Large intestine (tissue), 3 donors: ENCODE data around the gene PSMB10. TPM values are rescaled to one million over a fixed set of nuclear protein-coding genes. Genes with fewer than 3 reads are reported as not detected.

ENCODE experiments used
- DNase-seq, 2 donors: peaks; one replicate each; pipeline versions ENCODE4 v3.0.0 to v3.0.0-alpha.2; 2013
- H3K27ac ChIP-seq: one replicate; pipeline ENCODE4 v1.5.1; 2013; ENCODE audit warnings: low read length
- H3K27me3 ChIP-seq: 2 replicates; pipeline ENCODE4 v1.6.1; 2013; ENCODE audit warnings: low read length; ENCODE audit not compliant: control insufficient read depth, insufficient read depth
- H3K36me3 ChIP-seq: 2 replicates; pipeline ENCODE4 v1.6.1; 2013; ENCODE audit warnings: low read length; ENCODE audit not compliant: control insufficient read depth, insufficient read depth
- H3K4me1 ChIP-seq: one replicate; pipeline ENCODE4 v1.6.1; 2013; ENCODE audit warnings: low read length; ENCODE audit not compliant: control insufficient read depth, insufficient read depth
- H3K4me3 ChIP-seq: one replicate; pipeline ENCODE4 v1.5.1; 2013; ENCODE audit warnings: low read length
- H3K9me3 ChIP-seq: one replicate; pipeline ENCODE4 v1.6.1; 2013; ENCODE audit warnings: mild to moderate bottlenecking, low read depth, low read length, moderate library complexity; ENCODE audit not compliant: control insufficient read depth
- WGBS: methylation state at CpG from one replicate; pipeline ENCODE4 v1.1.5; 2013; ENCODE audit warnings: low lambda C conversion rate; ENCODE audit not compliant: insufficient coverage; 5-methylcytosine and 5-hydroxymethylcytosine counted together
- polyA plus RNA-seq: library from polyadenylated mRNA; unstranded; fragments of 120-200 nt; gene quantifications from one replicate; pipeline ENCODE4 v1.2.1, GENCODE V29; 2013

PSMB10 gene
- polyA plus RNA-seq, 1 donor = 99.2 TPM

DNA sequence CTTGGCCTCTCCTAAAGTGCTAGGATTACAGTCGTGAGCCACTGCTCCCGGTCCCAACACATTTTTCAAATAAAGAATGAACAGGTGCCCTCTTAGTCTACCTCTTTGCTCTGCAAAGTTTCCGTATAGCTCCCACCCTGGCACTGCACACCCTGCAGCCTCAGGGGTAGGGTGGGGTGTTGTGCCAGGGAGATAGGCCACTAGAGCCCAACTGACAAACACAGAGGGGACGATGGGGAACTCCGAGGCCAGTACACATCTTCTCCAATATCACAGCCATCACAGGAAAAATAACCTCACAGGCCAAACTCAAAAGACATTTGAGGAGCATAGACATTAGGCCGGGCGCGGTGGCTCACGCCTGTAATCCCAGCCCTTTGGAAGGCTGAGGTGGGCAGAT lies 34.5 kb upstream of the PSMB10 start:
- H3K4me1 ChIP-seq = peaks cover 6% of the 10 kb centered on the region
- H3K27ac ChIP-seq = no peak overlapping the region
- peaks cover 2% of the 10 kb centered on the region for H3K36me3 ChIP-seq
- WGBS = 90% methylated on average over 2 of the region's 9 CpGs
- H3K4me3 ChIP-seq = no peak overlapping the region
- DNase-seq = no peak
- H3K9me3 ChIP-seq = no peaks in the 10 kb centered on the region
- peaks cover 3% of the 10 kb centered on the region for H3K27me3 ChIP-seq

DNA sequence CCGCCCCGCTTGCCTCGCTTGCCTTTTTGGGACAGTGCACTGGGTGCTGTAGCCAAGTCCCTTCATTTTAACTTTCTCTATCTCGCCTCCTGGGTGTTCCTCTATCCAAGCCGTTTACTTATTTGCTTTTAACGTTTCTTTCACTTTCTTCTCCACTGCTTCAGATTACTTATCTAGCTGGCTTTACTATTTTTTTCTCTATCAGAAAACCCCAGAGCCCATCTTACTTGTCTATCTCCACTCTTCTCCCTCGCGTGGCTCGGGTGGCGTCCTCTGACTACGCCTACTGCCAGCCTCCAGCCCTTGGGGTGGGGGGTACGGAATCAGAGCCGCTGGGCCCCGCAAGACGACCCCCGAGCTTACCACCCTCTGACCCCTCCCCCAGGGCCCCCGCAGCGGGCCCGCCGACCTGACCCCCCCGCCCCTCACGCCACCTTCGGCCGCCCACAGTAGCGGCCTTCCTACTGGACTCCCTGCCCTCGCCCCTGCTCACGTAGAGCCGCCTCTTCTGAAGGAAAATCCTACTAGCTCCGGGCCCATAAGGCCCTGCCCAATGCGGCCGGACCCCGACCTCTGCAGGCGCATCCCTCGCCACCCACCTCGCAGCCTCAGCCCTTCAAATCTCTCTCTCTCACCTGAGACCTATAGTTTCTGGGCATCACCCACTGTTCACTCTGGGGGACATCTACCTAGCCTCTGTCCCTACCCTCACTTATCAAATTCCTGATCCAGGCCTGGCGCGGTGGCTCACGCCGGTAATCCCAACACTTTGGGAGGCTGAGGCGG lies 32.8 kb upstream of the PSMB10 start:
- H3K9me3 ChIP-seq = no peaks in the 10 kb centered on the region
- H3K36me3 ChIP-seq = peaks cover 2% of the 10 kb centered on the region
- DNase-seq = peak in 1 of 2 donors; percentile 55
- no peaks in the 10 kb centered on the region for H3K27me3 ChIP-seq
- H3K27ac ChIP-seq = peak overlapping the region; percentile 37
- H3K4me3 ChIP-seq = peak overlapping the region; percentile 78
- H3K4me1 ChIP-seq = peaks cover 6% of the 10 kb centered on the region
- 0% methylated on average over 3 of the region's 40 CpGs for WGBS

- H3K27ac ChIP-seq = peak within 1 kb of the TSS; percentile 37
- no peaks in the 10 kb centered on the region for H3K27me3 ChIP-seq
- peak within 1 kb of the TSS; percentile 78 for H3K4me3 ChIP-seq
- H3K36me3 ChIP-seq = peaks cover 2% of the 10 kb centered on the region
- H3K4me1 ChIP-seq = peaks cover 6% of the 10 kb centered on the region
- no CpG with 5 or more reads among the region's 78 CpGs for WGBS
- peak; percentile 78 to 83 for DNase-seq
- no peaks in the 10 kb centered on the region for H3K9me3 ChIP-seq
Measured at GRCh38 chr16:67968400-67969253, 32.0 kb upstream of the PSMB10 start, which contains the start of gene SLC12A4. Gene SLC12A4 (minus strand): TSS chr16:67968637. CDS start chr16:67968553, 84 bp downstream.

DNA sequence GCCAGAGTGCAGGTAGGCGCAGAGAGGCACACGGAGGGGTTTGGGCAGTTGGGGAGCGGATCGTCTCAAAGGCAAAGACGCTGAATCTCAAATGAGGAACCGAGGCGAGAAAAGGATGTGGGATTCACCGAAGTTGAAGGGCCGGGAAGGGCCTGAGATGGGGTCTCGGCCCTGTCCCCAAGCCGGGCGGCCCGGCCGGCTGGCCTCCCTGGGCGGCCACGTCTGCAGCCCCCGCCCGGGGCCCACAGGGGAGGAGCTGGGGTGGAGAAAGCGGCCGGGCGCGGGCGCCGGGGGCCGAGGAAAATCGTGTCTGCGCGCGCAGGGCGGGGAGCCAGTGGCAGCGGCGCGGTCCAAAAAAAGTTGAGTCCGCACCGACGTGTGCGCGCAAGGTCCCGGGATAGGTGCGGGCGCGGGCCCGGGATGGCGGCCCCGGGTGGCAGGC lies 31.3 kb upstream of the PSMB10 start:
- H3K4me1 ChIP-seq = peaks cover 9% of the 10 kb centered on the region
- DNase-seq = no peak
- peaks cover 3% of the 10 kb centered on the region for H3K36me3 ChIP-seq

GRCh38 chr16:67967183-67967957 lies 30.7 kb upstream of the PSMB10 start:
- peaks cover 6% of the 10 kb centered on the region for H3K36me3 ChIP-seq
- no peaks in the 10 kb centered on the region for H3K9me3 ChIP-seq
- 53% methylated on average over 3 of the region's 18 CpGs for WGBS
- no peak for DNase-seq
- peaks cover 9% of the 10 kb centered on the region for H3K4me1 ChIP-seq
- H3K4me3 ChIP-seq = peak overlapping the region; percentile 78
- no peak overlapping the region for H3K27ac ChIP-seq
- no peaks in the 10 kb centered on the region for H3K27me3 ChIP-seq

More for the DNA sequence above, 31.3 kb upstream of the PSMB10 start:
- H3K4me3 ChIP-seq = peak overlapping the region; percentile 78
- no peaks in the 10 kb centered on the region for H3K9me3 ChIP-seq
- WGBS = no CpG with 5 or more reads among the region's 45 CpGs
- no peaks in the 10 kb centered on the region for H3K27me3 ChIP-seq
- no peak overlapping the region for H3K27ac ChIP-seq

DNA sequence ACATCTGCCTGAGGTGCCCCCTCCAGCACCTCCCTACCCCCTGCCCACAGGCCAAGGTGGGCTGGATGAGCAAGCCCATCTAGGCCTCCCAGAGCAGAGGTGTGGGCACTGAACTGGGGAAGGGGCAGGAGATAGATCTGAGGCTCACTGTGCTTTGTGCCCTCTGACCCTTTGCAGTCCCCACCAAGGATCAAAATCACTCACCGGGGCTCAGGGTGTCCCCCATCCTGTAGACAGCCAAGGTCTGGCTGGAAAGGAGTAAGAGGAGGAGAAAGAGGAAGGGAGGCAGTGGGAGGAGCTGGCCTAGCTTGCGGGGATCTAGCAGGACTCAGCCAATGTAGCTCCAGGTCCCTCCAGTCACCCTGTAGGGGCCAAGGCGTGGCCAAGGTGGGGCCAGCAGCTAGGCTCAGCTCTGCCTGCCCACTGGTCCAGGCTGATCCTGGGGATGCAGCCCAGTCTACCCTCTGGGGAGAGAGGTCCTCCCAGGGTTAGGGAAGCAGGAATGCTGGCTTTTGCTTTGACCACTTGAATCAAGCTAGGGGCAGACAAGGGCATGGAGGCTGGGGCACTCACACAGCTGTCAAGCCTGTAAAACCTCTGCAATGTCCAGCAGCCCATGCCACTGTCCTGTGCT lies 30.0 kb upstream of the PSMB10 start:
- Histone ChIP-seq H3K9me3 (no peaks in the 10 kb centered on the region), H3K4me3 (peak overlapping the region; percentile 78), H3K4me1 (peaks cover 9% of the 10 kb centered on the region), H3K36me3 (peaks cover 13% of the 10 kb centered on the region), H3K27me3 (no peaks in the 10 kb centered on the region), H3K27ac (no peak overlapping the region)
- WGBS = no CpG with 5 or more reads among the region's 3 CpGs
- no peak for DNase-seq

- DNase-seq = no peak
- no peaks in the 10 kb centered on the region for H3K27me3 ChIP-seq
- H3K4me3 ChIP-seq = no peak overlapping the region
- H3K36me3 ChIP-seq = peaks cover 21% of the 10 kb centered on the region
- no CpG with 5 or more reads among the region's 11 CpGs for WGBS
- peaks cover 9% of the 10 kb centered on the region for H3K4me1 ChIP-seq
- H3K9me3 ChIP-seq = no peaks in the 10 kb centered on the region
- H3K27ac ChIP-seq = no peak overlapping the region
Measured at GRCh38 chr16:67965668-67966548, 29.3 kb upstream of the PSMB10 start.

GRCh38 chr16:67964477-67965131 lies 28.0 kb upstream of the PSMB10 start:
- no peak for DNase-seq
- Histone ChIP-seq H3K9me3 (no peaks in the 10 kb centered on the region), H3K4me3 (no peak overlapping the region), H3K36me3 (peaks cover 32% of the 10 kb centered on the region), H3K27me3 (no peaks in the 10 kb centered on the region), H3K27ac (no peak overlapping the region), H3K4me1 (peaks cover 9% of the 10 kb centered on the region)
- WGBS = no CpG with 5 or more reads among the region's 6 CpGs
